Stimulated activated CD4-positive, alpha-beta T cell treated with anti-CD3 and anti-CD28 coated beads, Interleukin-1b, Interleukin-23, amount 100 ng/mL, for 1 hour (primary cell): ENCODE results near the gene RXRA.
"Not testable (repeated sequence)": the region's sequence is repeated elsewhere in the genome, so short reads cannot be mapped to it uniquely, and the experiment has no call there.

Experiments
- DNase-seq, 2 donors: peaks; one replicate each; pipeline ENCODE4 v3.0.0-alpha.2; 2020; ENCODE audit warnings: low read depth in 2 of 2

RXRA gene

GRCh38 chr9:134307674-134308638 lies 18.3 kb upstream of the RXRA start:
- no peak for DNase-seq

GRCh38 chr9:134308639-134309220 lies 17.5 kb upstream of the RXRA start:
- DNase-seq, result not testable (repeated sequence)

- DNase-seq, result no peak
Measured at GRCh38 chr9:134313470-134313869, 12.8 kb upstream of the RXRA start.

- no peak for DNase-seq
Measured at GRCh38 chr9:134314039-134314949, 12.0 kb upstream of the RXRA start.

GRCh38 chr9:134314950-134315715 lies 11.1 kb upstream of the RXRA start:
- no peak for DNase-seq

- DNase-seq, result no peak
Measured at GRCh38 chr9:134315716-134316448, 10.4 kb upstream of the RXRA start.

- DNase-seq, result no peak
Measured at GRCh38 chr9:134316449-134317160, 9.7 kb upstream of the RXRA start.

- DNase-seq, result no peak
Measured at GRCh38 chr9:134317400-134317789, 8.9 kb upstream of the RXRA start.

- no peak for DNase-seq
Measured at GRCh38 chr9:134317790-134318414, 8.4 kb upstream of the RXRA start.

- no peak for DNase-seq
Measured at GRCh38 chr9:134318481-134318891, 7.8 kb upstream of the RXRA start.

- DNase-seq, result no peak
Measured at GRCh38 chr9:134318941-134319305, 7.3 kb upstream of the RXRA start.

- DNase-seq, result no peak
Measured at GRCh38 chr9:134319306-134320125, 6.7 kb upstream of the RXRA start.

GRCh38 chr9:134320126-134320867 lies 6.0 kb upstream of the RXRA start:
- no peak for DNase-seq

GRCh38 chr9:134320868-134321471 lies 5.3 kb upstream of the RXRA start:
- no peak for DNase-seq

- no peak for DNase-seq
Measured at GRCh38 chr9:134321531-134321930, 4.7 kb upstream of the RXRA start.

- DNase-seq, result no peak
Measured at GRCh38 chr9:134321946-134322741, 4.1 kb upstream of the RXRA start.

- DNase-seq, result no peak
Measured at GRCh38 chr9:134322781-134323241, 3.4 kb upstream of the RXRA start.
